CD14-positive monocyte (primary cell): ENCODE results near the gene PSME3. TPM values are rescaled to one million over a fixed set of nuclear protein-coding genes. Genes with fewer than 3 reads are reported as not detected.
A peak's percentile ranks its signal among the peaks of the same experiment; 100 is the strongest.
"Not testable (repeated sequence)": the region's sequence is repeated elsewhere in the genome, so short reads cannot be mapped to it uniquely, and the experiment has no call there.

ENCODE experiments used
- DNase-seq, 3 donors: peaks; one replicate each; pipeline ENCODE4 v3.0.0-alpha.2; 2011 to 2022
- H2AFZ ChIP-seq: 2 replicates; pipeline ENCODE4 v1.6.0; 2012; ENCODE audit warnings: mild to moderate bottlenecking, low read depth, low read length, inconsistent platforms; ENCODE audit not compliant: insufficient read depth, poor library complexity, severe bottlenecking
- H3K27ac ChIP-seq, 2 donors: 1 replicate in 1 of 2; 2 replicates in 1 of 2; pipeline ENCODE4 v1.5.1; 2012 to 2013; ENCODE audit warnings: low read length in 2 of 2, control low read depth in 1 of 2, inconsistent platforms in 1 of 2, low read depth in 1 of 2, mild to moderate bottlenecking in 1 of 2
- H3K27me3 ChIP-seq, 2 donors: one replicate each; pipeline versions ENCODE4 v1.6.0 to v1.6.1; 2011 to 2013; ENCODE audit warnings: low read length in 2 of 2; ENCODE audit not compliant: control insufficient read depth in 2 of 2, insufficient read depth in 2 of 2
- H3K36me3 ChIP-seq, 2 donors: replicated peaks in 1 of 2; 1 replicate in 1 of 2; 2 replicates in 1 of 2; pipeline versions ENCODE4 v1.5.1 to v1.6.1; 2012 to 2013; ENCODE audit warnings: low read length in 2 of 2, control low read depth in 1 of 2, inconsistent platforms in 1 of 2, mild to moderate bottlenecking in 1 of 2; ENCODE audit not compliant: insufficient read depth in 2 of 2, control insufficient read depth in 1 of 2
- H3K4me1 ChIP-seq, 2 donors: 1 replicate in 1 of 2; 2 replicates in 1 of 2; pipeline versions ENCODE4 v1.5.1 to v1.6.1; 2012 to 2013; ENCODE audit warnings: low read length in 2 of 2, control low read depth in 1 of 2, inconsistent platforms in 1 of 2, mild to moderate bottlenecking in 1 of 2, moderate library complexity in 1 of 2; ENCODE audit not compliant: insufficient read depth in 2 of 2, control insufficient read depth in 1 of 2
- H3K4me2 ChIP-seq: replicated peaks from 2 replicates; pipeline ENCODE3; 2012; ENCODE audit warnings: low read length, moderate library complexity, mild to moderate bottlenecking; ENCODE audit not compliant: poor library complexity, severe bottlenecking; ENCODE audit errors: extremely low read depth
- H3K4me3 ChIP-seq, 3 experiments: fragments of 200-600 bp in 1 of 3; sonication (generic) in 1 of 3; replicated peaks in 1 of 3; 1 replicate in 2 of 3; 2 replicates in 1 of 3; pipeline ENCODE4 v1.5.1; 2011 to 2013; ENCODE audit warnings: low read length in 3 of 3, mild to moderate bottlenecking in 3 of 3, control low read depth in 2 of 3, low read depth in 2 of 3, inconsistent platforms in 1 of 3, moderate library complexity in 1 of 3
- H3K79me2 ChIP-seq: 2 replicates; pipeline ENCODE4 v1.6.0; 2012; ENCODE audit warnings: mild to moderate bottlenecking, control low read depth, inconsistent platforms, low read length, moderate library complexity; ENCODE audit not compliant: insufficient read depth
- H3K9ac ChIP-seq: 2 replicates; pipeline ENCODE4 v1.6.0; 2017; ENCODE audit warnings: low read length, mild to moderate bottlenecking; ENCODE audit not compliant: insufficient read depth, poor library complexity, severe bottlenecking
- H3K9me3 ChIP-seq, 2 donors: replicated peaks in 1 of 2; 1 replicate in 1 of 2; 2 replicates in 1 of 2; pipeline versions ENCODE4 v1.5.1 to v1.6.1; 2012 to 2013; ENCODE audit warnings: low read length in 2 of 2, control low read depth in 1 of 2; ENCODE audit not compliant: control insufficient read depth in 1 of 2, insufficient read depth in 1 of 2
- H4K20me1 ChIP-seq: 2 replicates; pipeline ENCODE4 v1.6.0; 2012; ENCODE audit warnings: mild to moderate bottlenecking, low read length, control low read depth, moderate library complexity; ENCODE audit not compliant: insufficient read depth
- H3K27ac Mint-ChIP-seq, 7 donors: one replicate each; pipeline ENCODE4 v1.8.0; 2020; ENCODE audit warnings: mild to moderate bottlenecking in 7 of 7, mixed read lengths in 7 of 7, moderate library complexity in 6 of 7, inconsistent platforms in 2 of 7
- H3K27me3 Mint-ChIP-seq, 3 donors: one replicate each; pipeline ENCODE4 v1.8.0; 2021 to 2022; ENCODE audit warnings: low read depth in 3 of 3, mild to moderate bottlenecking in 3 of 3, mixed read lengths in 3 of 3, moderate library complexity in 3 of 3, inconsistent platforms in 1 of 3
- H3K36me3 Mint-ChIP-seq, 2 donors: one replicate each; pipeline ENCODE4 v1.8.0; 2020; ENCODE audit warnings: mixed read lengths in 2 of 2, inconsistent platforms in 1 of 2, mild to moderate bottlenecking in 1 of 2
- H3K4me1 Mint-ChIP-seq: one replicate; pipeline ENCODE4 v1.8.0; 2020; ENCODE audit warnings: mild to moderate bottlenecking, mixed read lengths
- H3K4me3 Mint-ChIP-seq, 2 donors: one replicate each; pipeline ENCODE4 v1.8.0; 2020; ENCODE audit warnings: mild to moderate bottlenecking in 2 of 2, mixed read lengths in 2 of 2, moderate library complexity in 1 of 2
- H3K9me3 Mint-ChIP-seq, 7 donors: one replicate each; pipeline ENCODE4 v1.8.0; 2020 to 2022; ENCODE audit warnings: mixed read lengths in 7 of 7, mild to moderate bottlenecking in 6 of 7, moderate library complexity in 6 of 7, inconsistent platforms in 2 of 7
- CTCF ChIP-seq: fragments of 200-600 bp; IDR thresholded peaks from one replicate; pipeline ENCODE4 v1.8.0; 2022; ENCODE audit warnings: antibody characterized with exemption, mild to moderate bottlenecking
- WGBS: methylation state at CpG from one replicate; pipeline ENCODE4 v1.1.5; 2013; ENCODE audit warnings: missing lambda C conversion rate; ENCODE audit not compliant: insufficient coverage; 5-methylcytosine and 5-hydroxymethylcytosine counted together
- intact Hi-C, 2 donors: fragments of 100-400 bp; cut with micrococcal nuclease; formaldehyde crosslinking; loops; one replicate each; pipeline versions ENCODE4 v1.15.0 to v1.15.1; 2023
- polyA plus RNA-seq, 3 donors: library from polyadenylated mRNA; depleted of rRNA in 1 of 3; unstranded in 2 of 3; stranded (reverse) in 1 of 3; fragments of 300-500 nt in 2 of 3; fragments of >200 nt in 1 of 3; fragmentation: Illumina TruSeq in 2 of 3; gene quantifications; 1 replicate in 2 of 3; 2 replicates in 1 of 3; pipeline ENCODE4 v1.2.3, GENCODE V29; 2012 to 2021

The PSME3 gene
- polyA plus RNA-seq, 3 donors: 61.9 to 137 (median 124) TPM

GRCh38 chr17:42849451-42850181 lies 16.4 kb downstream of the PSME3 start:
- Histone ChIP-seq H3K27me3 (no peaks in the 10 kb centered on the region), H3K4me1 (peaks cover 19 to 23% of the 10 kb centered on the region in 2 donors), H2AFZ (no peak overlapping the region), H3K4me2 (no peak overlapping the region), H4K20me1 (peaks cover 18% of the 10 kb centered on the region), H3K9me3 (no peaks in the 10 kb centered on the region), H3K27ac (no peak overlapping the region), H3K9ac (peak overlapping the region; percentile 12), H3K36me3 (peaks cover 12 to 13% of the 10 kb centered on the region in 2 donors), H3K79me2 (no peaks in the 10 kb centered on the region), H3K4me3 (no peak overlapping the region)
- no peak for TF ChIP-seq CTCF
- H3K4me3 Mint-ChIP-seq: peak overlapping the region in 1 of 2 donors; percentile 30
- peaks cover 23% of the 10 kb centered on the region for H3K4me1 Mint-ChIP-seq
- H3K9me3 Mint-ChIP-seq: peaks cover 0 to 1% (median 0%) of the 10 kb centered on the region in 7 donors
- no peak overlapping the region for H3K27ac Mint-ChIP-seq
- DNase-seq: no peak
- H3K36me3 Mint-ChIP-seq: peaks cover 11 to 14% of the 10 kb centered on the region in 2 donors
- 94% methylated on average over 2 of the region's 8 CpGs for WGBS
- H3K27me3 Mint-ChIP-seq: peaks cover 3 to 6% (median 5%) of the 10 kb centered on the region in 3 donors
- intact Hi-C loops: loop anchor here in 1 of 2 donors (10.0 kb wide), 1 partner anchor 145 kb away; the partner anchor contains the start of gene RPL27

- H4K20me1 ChIP-seq: peaks cover 5% of the 10 kb centered on the region
- H2AFZ ChIP-seq: no peak within 1 kb of the TSS
- H3K4me2 ChIP-seq: no peak within 1 kb of the TSS
- H3K27me3 Mint-ChIP-seq: peaks cover 3 to 5% (median 5%) of the 10 kb centered on the region in 3 donors
- 81% methylated on average over 6 of the region's 9 CpGs for WGBS
- peak within 1 kb of the TSS in 2 of 7 donors; percentile 5 to 33 for H3K27ac Mint-ChIP-seq
- H3K4me3 ChIP-seq: no peak within 1 kb of the TSS
- H3K27me3 ChIP-seq: no peaks in the 10 kb centered on the region
- H3K9me3 Mint-ChIP-seq: peaks cover 0 to 1% (median 0%) of the 10 kb centered on the region in 7 donors
- H3K27ac ChIP-seq: no peak within 1 kb of the TSS
- no peak for TF ChIP-seq CTCF
- no peak for DNase-seq
- no peaks in the 10 kb centered on the region for H3K36me3 ChIP-seq
- intact Hi-C loops: no loop called here
- peaks cover 22% of the 10 kb centered on the region for H3K4me1 Mint-ChIP-seq
- H3K4me3 Mint-ChIP-seq: no peak within 1 kb of the TSS
- H3K36me3 Mint-ChIP-seq: peaks cover under 1 to 3% of the 10 kb centered on the region in 2 donors
- no peaks in the 10 kb centered on the region for H3K79me2 ChIP-seq
- H3K9me3 ChIP-seq: no peaks in the 10 kb centered on the region
- peaks cover 18 to 25% of the 10 kb centered on the region in 2 donors for H3K4me1 ChIP-seq
- peak within 1 kb of the TSS; percentile 12 for H3K9ac ChIP-seq
Measured at GRCh38 chr17:42850954-42851353, 17.8 kb downstream of the PSME3 start, which contains the start of gene AOC3. TSS of gene AOC3 (plus strand) at chr17:42851199. CDS start at chr17:42851344, 145 bp downstream.

GRCh38 chr17:42851371-42852240 lies 18.4 kb downstream of the PSME3 start:
- WGBS: 94% methylated on average over 3 of the region's 28 CpGs

More at GRCh38 chr17:42851371-42852240, 18.4 kb downstream of the PSME3 start:
- H3K27ac Mint-ChIP-seq, H3K36me3 ChIP-seq, H4K20me1 ChIP-seq, H3K27me3 ChIP-seq, H3K4me3 ChIP-seq, H3K4me2 ChIP-seq, H3K79me2 ChIP-seq, H3K9me3 Mint-ChIP-seq, H3K27ac ChIP-seq, H3K27me3 Mint-ChIP-seq, DNase-seq, intact Hi-C loops, H2AFZ ChIP-seq, H3K4me3 Mint-ChIP-seq, H3K9me3 ChIP-seq, H3K9ac ChIP-seq, H3K36me3 Mint-ChIP-seq: not testable (repeated sequence)
- H3K4me1 ChIP-seq: peaks cover 11 to 18% of the 10 kb centered on the region in 2 donors
- H3K4me1 Mint-ChIP-seq: peaks cover 15% of the 10 kb centered on the region
